Measurements from ENCODE around the gene SMAP2. TPM values are rescaled to one million over a fixed set of nuclear protein-coding genes. Genes with fewer than 3 reads are reported as not detected.

The SMAP2 gene
- total RNA-seq, 1 experiment from 2014 or later = 6.8 TPM

DNA sequence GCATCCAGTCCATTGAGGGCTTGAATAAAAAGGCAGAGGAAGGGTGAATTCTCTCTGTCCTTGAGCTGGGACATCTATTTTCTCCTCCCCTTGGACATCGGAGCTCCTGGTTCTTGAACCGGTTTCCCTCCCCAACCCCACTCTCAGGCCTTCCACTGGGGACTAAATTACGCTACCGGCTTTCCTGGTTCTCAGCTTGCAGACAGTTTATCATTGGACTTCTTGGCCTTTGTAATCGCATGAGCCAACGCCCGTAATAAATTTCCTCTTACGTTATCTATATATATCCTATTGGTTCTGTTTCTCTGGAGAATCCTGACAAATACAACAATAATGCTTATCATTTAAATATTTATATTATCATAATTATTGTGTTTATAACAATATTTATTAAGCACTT, 36.1 kb upstream of the SMAP2 start:
- H3K4me1 ChIP-seq = no peaks in the 10 kb centered on the region
- Mint-ChIP-seq H3K4me1 (ENCODE audit: low read depth, unreplicated experiment) (peaks cover 8% of the 10 kb centered on the region), H3K36me3 (ENCODE audit: insufficient read depth, unreplicated experiment) (peaks cover 6% of the 10 kb centered on the region), H3K27me3 (ENCODE audit: insufficient read depth, unreplicated experiment) (no peaks in the 10 kb centered on the region), H3K27ac (ENCODE audit: unreplicated experiment) (no peak overlapping the region), H3K9me3 (ENCODE audit: unreplicated experiment) (no peaks in the 10 kb centered on the region), H3K4me3 (ENCODE audit: unreplicated experiment) (no peak overlapping the region)
- TF ChIP-seq, protein P1, sequence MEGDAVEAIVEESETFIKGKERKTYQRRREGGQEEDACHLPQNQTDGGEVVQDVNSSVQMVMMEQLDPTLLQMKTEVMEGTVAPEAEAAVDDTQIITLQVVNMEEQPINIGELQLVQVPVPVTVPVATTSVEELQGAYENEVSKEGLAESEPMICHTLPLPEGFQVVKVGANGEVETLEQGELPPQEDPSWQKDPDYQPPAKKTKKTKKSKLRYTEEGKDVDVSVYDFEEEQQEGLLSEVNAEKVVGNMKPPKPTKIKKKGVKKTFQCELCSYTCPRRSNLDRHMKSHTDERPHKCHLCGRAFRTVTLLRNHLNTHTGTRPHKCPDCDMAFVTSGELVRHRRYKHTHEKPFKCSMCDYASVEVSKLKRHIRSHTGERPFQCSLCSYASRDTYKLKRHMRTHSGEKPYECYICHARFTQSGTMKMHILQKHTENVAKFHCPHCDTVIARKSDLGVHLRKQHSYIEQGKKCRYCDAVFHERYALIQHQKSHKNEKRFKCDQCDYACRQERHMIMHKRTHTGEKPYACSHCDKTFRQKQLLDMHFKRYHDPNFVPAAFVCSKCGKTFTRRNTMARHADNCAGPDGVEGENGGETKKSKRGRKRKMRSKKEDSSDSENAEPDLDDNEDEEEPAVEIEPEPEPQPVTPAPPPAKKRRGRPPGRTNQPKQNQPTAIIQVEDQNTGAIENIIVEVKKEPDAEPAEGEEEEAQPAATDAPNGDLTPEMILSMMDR (IDR thresholded peaks at IDR 0.05; ENCODE audit: insufficient read depth in 1 of 2, low read depth in 1 of 2, low read length in 1 of 2, severe bottlenecking in 1 of 2, unreplicated experiment in 1 of 2) = no peak
- no peaks in the 10 kb centered on the region for H3K36me3 ChIP-seq (ENCODE audit: control insufficient read depth, insufficient read depth, low read length)
- no TSS peak for BruUV-seq (replicated peaks)
- no peak overlapping the region for H3K4me3 ChIP-seq (ENCODE audit: low read depth, low read length)
- H3K9me3 ChIP-seq = no peaks in the 10 kb centered on the region
- intact Hi-C loops (cut with micrococcal nuclease; ENCODE audit: unreplicated experiment) = no loop called here
- DNase-seq = no peak
- ChIA-PET POLR2A (no interaction called here), CTCF (interaction anchor here (0.5 to 2.7 kb wide), 3 partner anchors 16 to 297 kb away, joined by 3 to 15 read pairs (median 6); partner anchors contain the start of gene CAP1)
- no peaks in the 10 kb centered on the region for H3K27me3 ChIP-seq (replicated peaks; ENCODE audit: control insufficient read depth, insufficient read depth, low read length)

DNA sequence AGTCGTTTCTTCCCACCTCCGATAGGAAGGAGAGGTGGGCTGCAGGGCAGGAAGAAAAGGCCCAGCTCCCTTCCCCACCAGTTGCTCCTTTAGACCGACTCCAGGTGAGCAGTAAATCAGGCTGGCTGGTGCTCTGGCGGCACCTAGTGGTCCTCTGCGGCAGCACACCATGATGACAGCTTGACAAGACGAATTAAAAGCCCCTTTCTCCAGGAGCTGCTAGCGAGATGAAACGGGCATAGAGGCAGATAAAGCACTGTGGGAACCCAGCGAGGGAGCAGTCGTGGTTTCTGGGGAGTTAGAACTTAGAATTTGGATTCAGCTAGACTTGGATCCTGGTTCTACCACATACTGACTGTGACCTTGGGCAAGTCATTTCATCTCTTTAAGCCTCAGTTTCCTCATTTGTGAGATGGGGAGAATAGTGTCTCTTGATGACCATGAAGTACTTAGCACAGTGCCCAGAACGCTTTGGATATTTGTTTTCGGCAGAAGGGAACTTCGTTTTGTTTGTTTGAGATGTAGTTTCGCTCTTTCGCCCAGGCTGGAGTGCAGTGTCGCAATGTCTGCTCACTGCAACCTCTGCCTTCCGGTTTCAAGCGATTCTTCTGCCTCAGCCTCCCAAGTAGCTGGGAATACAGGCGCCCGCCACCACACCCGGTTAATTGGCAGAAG, 34.6 kb upstream of the SMAP2 start:
- ChIA-PET CTCF (interaction anchor here (0.6 to 2.7 kb wide), 24 partner anchors 13 to 367 kb away, joined by 3 to 29 read pairs (median 4); partner anchors contain the start of genes CAP1, RLF, SMAP2 and TMCO2), POLR2A (interaction anchor here (0.5 kb wide), 1 partner anchor 244 kb away, joined by 5 read pairs; no protein-coding TSS in a partner anchor)
- Histone ChIP-seq H3K4me1 (no peaks in the 10 kb centered on the region), H3K27me3 (replicated peaks; ENCODE audit: control insufficient read depth, insufficient read depth, low read length) (no peaks in the 10 kb centered on the region), H3K9me3 (no peaks in the 10 kb centered on the region), H3K4me3 (ENCODE audit: low read depth, low read length) (no peak overlapping the region), H3K36me3 (ENCODE audit: control insufficient read depth, insufficient read depth, low read length) (no peaks in the 10 kb centered on the region)
- peak; percentile 83 to 84 for DNase-seq
- BruUV-seq (replicated peaks) = no TSS peak
- TF ChIP-seq, protein P1 (IDR thresholded peaks at IDR 0.05; ENCODE audit: insufficient read depth in 1 of 2, low read depth in 1 of 2, low read length in 1 of 2, severe bottlenecking in 1 of 2, unreplicated experiment in 1 of 2) = peak; percentile 83 to 89
- peaks cover 8% of the 10 kb centered on the region for H3K4me1 Mint-ChIP-seq (ENCODE audit: low read depth, unreplicated experiment)
- H3K9me3 Mint-ChIP-seq (ENCODE audit: unreplicated experiment) = no peaks in the 10 kb centered on the region
- H3K27me3 Mint-ChIP-seq (ENCODE audit: insufficient read depth, unreplicated experiment) = no peaks in the 10 kb centered on the region
- H3K4me3 Mint-ChIP-seq (ENCODE audit: unreplicated experiment) = peak overlapping the region; percentile 7
- intact Hi-C loops (cut with micrococcal nuclease; ENCODE audit: unreplicated experiment) = loop anchor here (1.0 kb wide), 2 partner anchors 195 to 261 kb away; no protein-coding TSS in a partner anchor
- no peak overlapping the region for H3K27ac Mint-ChIP-seq (ENCODE audit: unreplicated experiment)
- peaks cover 6% of the 10 kb centered on the region for H3K36me3 Mint-ChIP-seq (ENCODE audit: insufficient read depth, unreplicated experiment)

DNA sequence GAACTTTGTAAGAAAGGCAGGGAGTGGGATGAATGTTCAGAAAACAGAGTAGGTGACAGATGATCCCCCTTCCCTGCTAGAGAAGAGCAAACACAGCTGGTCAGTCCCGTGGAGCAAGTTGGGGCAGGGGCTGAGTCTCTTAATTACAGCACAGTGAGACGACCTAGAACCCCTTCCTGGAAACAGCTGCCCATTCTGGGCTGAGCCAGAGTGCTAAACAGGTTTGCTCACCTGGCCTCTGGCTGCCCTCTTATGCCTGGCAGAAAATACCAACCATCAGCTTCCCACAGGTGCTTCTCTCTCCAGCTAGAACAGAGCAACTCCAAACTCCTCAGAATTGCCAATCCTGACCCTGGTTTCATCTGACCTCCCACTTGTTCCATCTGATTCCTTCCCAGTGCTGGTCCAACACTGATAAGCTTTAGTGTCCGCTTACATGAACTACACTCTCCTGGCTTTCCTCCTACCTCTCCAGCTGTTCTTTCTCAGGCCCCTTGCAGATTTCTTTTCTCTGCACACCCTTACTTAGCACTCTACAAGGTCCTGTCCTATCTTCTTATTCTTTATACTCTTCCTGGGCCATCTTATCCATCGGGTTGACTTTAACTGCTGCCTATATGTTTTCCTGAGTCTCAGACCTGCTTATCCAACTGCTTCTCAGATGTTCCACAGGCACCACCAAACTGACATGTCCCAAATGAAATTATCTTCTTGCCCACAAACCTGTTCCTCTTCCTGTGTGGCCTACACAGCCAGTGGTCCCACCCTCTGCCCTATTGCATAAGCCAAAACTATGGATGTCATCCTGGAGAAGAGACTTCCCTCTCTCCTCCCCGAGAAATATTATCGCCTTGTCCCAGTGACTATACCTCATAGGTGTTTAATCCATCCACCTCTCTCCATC, 33.9 kb upstream of the SMAP2 start:
- Mint-ChIP-seq H3K4me1 (ENCODE audit: low read depth, unreplicated experiment) (peaks cover 8% of the 10 kb centered on the region), H3K27ac (ENCODE audit: unreplicated experiment) (no peak overlapping the region), H3K27me3 (ENCODE audit: insufficient read depth, unreplicated experiment) (no peaks in the 10 kb centered on the region), H3K4me3 (ENCODE audit: unreplicated experiment) (peak overlapping the region; percentile 1), H3K36me3 (ENCODE audit: insufficient read depth, unreplicated experiment) (peaks cover 6% of the 10 kb centered on the region), H3K9me3 (ENCODE audit: unreplicated experiment) (no peaks in the 10 kb centered on the region)
- H3K4me3 ChIP-seq (ENCODE audit: low read depth, low read length) = no peak overlapping the region
- CTCF ChIA-PET = interaction anchor here (0.8 to 2.7 kb wide), 12 partner anchors 23 to 302 kb away, joined by 3 to 29 read pairs (median 5); partner anchors contain the start of genes CAP1, RLF and SMAP2
- no peaks in the 10 kb centered on the region for H3K9me3 ChIP-seq
- DNase-seq = no peak
- no peaks in the 10 kb centered on the region for H3K27me3 ChIP-seq (replicated peaks; ENCODE audit: control insufficient read depth, insufficient read depth, low read length)
- POLR2A ChIA-PET = interaction anchor here (0.6 kb wide), 1 partner anchor 320 kb away, joined by 5 read pairs; no protein-coding TSS in a partner anchor
- no peaks in the 10 kb centered on the region for H3K4me1 ChIP-seq
- no TSS peak for BruUV-seq (replicated peaks)
- no peaks in the 10 kb centered on the region for H3K36me3 ChIP-seq (ENCODE audit: control insufficient read depth, insufficient read depth, low read length)
- intact Hi-C loops (cut with micrococcal nuclease; ENCODE audit: unreplicated experiment) = no loop called here
- TF ChIP-seq, protein P1 (IDR thresholded peaks at IDR 0.05; ENCODE audit: insufficient read depth in 1 of 2, low read depth in 1 of 2, low read length in 1 of 2, severe bottlenecking in 1 of 2, unreplicated experiment in 1 of 2) = no peak

Data from Caco-2 (cell line).